Neural progenitor cell (in vitro differentiated cells): ENCODE results near the gene TMEM50B.

ENCODE experiments used
- CTCF ChIP-seq: fragments of 200-600 bp; sonication (generic); IDR thresholded peaks from 2 replicates; pipeline ENCODE4 v1.5.1; 2017; ENCODE audit warnings: antibody characterized with exemption, mild to moderate bottlenecking
- EZH2 ChIP-seq: fragments of 200-600 bp; sonication (generic); IDR thresholded peaks from 2 replicates; pipeline ENCODE4 v1.6.1; 2017; ENCODE audit warnings: antibody characterized with exemption, mild to moderate bottlenecking, moderate library complexity

GRCh38 chr21:33451634-33452071 lies 28.1 kb downstream of the TMEM50B start:
- TF ChIP-seq CTCF, result no peak
- no peak for TF ChIP-seq EZH2
